Astrocyte of the cerebellum (primary cell): Measurements from ENCODE around the gene SCN10A.

Experiments
- DNase-seq: peaks from one replicate; pipeline ENCODE4 v3.0.0-alpha.2; 2011; ENCODE audit warnings: low read depth
- H3K4me3 ChIP-seq: 2 replicates; pipeline ENCODE4 v1.5.1; 2011; ENCODE audit warnings: mild to moderate bottlenecking, low read depth, low read length, moderate library complexity
- in situ Hi-C: cut with HindIII; loops from 2 replicates; pipeline ENCODE4 v1.10.0; 2017; ENCODE audit warnings: low sequenced_read_pairs
- TF ChIP-seq, protein P1 (sequence below): IDR thresholded peaks from 2 replicates; pipeline ENCODE4 v1.5.1; 2012; ENCODE audit warnings: low read length, low read depth, moderate library complexity, mild to moderate bottlenecking; ENCODE audit errors: missing control alignments

Gene SCN10A

DNA sequence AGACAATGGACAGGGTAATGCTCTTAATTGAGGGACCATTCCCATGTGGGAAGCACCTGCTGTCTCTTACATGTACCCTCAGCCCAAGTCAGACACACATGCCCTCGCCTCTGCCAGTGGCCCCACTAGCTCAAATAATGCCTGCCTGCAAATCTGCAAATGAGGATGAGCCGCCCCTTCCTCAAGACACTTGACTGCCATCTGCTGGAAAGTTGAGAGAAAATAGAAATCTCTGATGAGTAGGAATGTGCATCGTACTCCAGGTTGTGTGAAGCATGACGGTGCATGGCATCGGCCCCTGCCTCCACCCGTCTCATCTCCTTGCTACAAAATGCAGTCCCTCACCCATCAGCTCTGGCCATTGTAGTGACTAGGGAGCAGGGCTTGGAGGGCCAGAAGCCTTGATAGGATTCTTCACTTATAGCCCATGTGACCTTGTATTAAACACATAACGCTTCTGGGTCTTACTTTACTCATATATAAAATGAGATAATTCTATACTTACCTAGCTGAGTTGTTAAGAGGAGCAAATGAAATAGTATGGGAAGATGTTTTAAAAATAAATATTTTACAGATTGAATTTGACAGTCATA is 160.2 kb downstream of the SCN10A start:
- TF ChIP-seq, protein P1, sequence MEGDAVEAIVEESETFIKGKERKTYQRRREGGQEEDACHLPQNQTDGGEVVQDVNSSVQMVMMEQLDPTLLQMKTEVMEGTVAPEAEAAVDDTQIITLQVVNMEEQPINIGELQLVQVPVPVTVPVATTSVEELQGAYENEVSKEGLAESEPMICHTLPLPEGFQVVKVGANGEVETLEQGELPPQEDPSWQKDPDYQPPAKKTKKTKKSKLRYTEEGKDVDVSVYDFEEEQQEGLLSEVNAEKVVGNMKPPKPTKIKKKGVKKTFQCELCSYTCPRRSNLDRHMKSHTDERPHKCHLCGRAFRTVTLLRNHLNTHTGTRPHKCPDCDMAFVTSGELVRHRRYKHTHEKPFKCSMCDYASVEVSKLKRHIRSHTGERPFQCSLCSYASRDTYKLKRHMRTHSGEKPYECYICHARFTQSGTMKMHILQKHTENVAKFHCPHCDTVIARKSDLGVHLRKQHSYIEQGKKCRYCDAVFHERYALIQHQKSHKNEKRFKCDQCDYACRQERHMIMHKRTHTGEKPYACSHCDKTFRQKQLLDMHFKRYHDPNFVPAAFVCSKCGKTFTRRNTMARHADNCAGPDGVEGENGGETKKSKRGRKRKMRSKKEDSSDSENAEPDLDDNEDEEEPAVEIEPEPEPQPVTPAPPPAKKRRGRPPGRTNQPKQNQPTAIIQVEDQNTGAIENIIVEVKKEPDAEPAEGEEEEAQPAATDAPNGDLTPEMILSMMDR = peak; percentile 66
- no peak overlapping the region for H3K4me3 ChIP-seq
- DNase-seq = peak; percentile 22
- in situ Hi-C loops = no loop called here

DNA sequence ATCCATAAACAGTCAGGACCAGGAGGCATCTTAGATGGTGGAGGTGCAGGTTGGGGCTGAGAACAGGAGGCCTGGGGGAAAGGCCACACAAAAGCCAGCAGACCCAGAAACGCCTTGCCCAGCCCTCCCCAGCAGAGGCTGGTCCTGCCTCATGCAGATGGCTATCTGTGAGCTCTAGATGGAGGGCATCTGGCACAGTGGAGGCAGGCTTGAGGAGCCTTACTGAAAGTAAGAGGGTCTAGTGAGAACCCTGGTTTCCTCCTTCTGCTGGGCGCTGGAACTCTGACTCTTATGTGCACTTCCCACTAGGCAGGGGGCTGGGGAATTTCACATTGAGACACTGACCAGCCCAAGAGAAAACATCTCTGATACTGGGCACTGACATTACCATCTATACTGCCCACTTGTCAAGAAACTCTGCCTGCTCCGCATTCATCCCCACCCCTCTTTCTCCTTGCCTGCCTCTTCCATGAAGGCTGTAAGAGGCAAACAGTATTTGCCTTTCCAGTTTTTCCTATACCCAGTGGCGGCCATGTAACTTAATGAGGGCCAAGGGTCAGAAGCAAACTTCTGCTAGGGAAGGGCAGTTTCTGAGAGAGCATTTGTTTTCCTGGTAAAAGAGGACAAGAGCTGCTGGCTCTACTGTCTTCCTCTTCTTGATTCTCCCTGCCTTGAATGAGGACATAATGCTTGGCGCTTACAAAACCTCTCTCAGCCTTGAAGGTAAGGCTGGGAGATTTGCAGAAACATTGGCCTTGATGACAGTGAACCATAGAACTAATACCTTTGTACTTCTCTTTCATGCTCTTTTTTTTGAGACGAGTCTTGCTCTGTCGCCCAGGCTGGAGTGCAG is 162.1 kb downstream of the SCN10A start:
- DNase-seq = no peak
- H3K4me3 ChIP-seq = no peak overlapping the region
- TF ChIP-seq, protein P1 = no peak
- in situ Hi-C loops = loop anchor here (5.0 kb wide), 1 partner anchor 147 kb away; no protein-coding TSS in a partner anchor

DNA sequence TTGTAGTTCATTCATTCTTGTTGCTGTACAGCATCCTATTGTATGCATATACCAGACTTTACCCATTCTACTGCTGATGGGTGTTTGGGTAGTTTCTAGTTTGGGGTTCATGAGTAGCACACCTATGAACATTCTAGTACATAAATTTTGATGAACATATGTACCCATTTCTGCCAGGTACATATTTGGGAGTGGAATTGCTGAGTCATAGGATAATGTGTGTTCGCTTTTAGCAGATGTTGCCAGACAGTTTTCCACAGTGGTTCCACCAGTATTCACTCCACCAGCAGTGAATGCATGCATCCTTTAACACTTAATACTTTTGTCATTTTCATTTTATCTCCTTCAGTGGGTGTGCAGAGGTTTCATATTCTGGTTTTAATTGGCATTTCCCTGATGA is 163.1 kb downstream of the SCN10A start:
- no peak overlapping the region for H3K4me3 ChIP-seq
- TF ChIP-seq, protein P1 = no peak
- no peak for DNase-seq
- in situ Hi-C loops = loop anchor here (5.0 kb wide), 1 partner anchor 146 kb away; no protein-coding TSS in a partner anchor

DNA sequence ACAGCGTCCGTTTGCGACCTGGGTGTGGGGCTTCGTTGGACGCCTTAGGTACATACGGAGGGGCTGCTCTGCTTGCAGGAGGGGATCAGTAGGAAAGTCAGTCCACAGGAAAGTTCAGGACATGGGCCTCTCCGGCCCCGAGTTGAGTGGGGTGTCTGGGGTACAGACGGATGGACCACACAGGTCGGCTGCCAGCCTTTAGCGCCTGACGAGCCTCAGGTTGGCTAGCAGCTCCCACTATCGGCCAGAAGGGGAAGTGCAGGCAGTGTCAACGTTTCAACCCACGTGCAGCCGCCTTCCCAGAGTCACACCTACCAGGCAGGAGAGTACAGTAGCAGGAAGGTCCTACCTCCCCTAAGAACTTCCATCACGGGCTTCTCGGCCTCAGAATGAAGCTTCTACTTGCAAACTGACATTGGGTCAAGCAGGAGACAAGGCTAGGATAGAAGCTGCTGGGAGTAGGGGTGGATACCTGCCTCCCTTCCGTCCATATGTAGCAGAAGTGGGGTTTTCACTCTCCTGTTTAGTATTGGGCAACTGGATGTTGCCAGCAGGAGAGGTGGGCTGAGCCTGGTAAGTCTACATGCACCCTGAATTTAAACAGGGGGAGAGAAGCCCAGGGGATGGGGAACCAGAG is 164.7 kb downstream of the SCN10A start:
- DNase-seq = peak; percentile 15
- TF ChIP-seq, protein P1 = peak; percentile 99
- no peak overlapping the region for H3K4me3 ChIP-seq
- in situ Hi-C loops = loop anchor here (5.0 kb wide), 1 partner anchor 144 kb away; no protein-coding TSS in a partner anchor

DNA sequence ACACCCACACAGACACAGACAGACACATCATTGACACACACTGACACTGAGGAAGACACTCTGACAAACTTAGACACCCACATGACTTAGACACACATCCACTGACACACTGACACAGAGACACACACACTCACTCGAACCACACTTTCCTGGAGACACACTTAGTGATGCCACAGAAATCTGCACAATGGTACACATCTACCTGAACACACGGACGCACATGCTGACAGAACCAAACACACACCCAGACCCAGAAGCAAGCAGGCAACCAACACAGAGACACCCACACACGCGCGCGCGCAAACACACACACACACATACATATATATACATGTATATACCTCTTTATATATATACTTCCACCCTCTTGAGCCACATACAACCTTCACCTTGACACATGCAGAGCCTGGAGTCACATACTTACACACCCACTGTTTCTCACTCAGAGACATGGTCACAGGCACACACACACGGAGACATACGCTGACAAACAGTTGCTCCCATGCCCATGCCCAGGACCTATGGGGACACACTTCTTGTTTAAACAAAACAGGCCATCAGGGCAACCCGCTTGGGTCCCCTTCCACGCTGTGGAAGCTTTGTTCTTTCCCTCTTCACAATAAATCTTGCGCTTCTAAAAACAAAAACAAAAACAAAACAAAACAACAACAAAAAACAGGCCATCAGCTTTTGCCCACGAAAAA is 165.6 kb downstream of the SCN10A start:
- TF ChIP-seq, protein P1 = no peak
- H3K4me3 ChIP-seq = no peak overlapping the region
- in situ Hi-C loops = loop anchor here (5.0 kb wide), 1 partner anchor 143 kb away; no protein-coding TSS in a partner anchor
- DNase-seq = no peak
